ENCODE results near the gene SLC2A13.

DNA sequence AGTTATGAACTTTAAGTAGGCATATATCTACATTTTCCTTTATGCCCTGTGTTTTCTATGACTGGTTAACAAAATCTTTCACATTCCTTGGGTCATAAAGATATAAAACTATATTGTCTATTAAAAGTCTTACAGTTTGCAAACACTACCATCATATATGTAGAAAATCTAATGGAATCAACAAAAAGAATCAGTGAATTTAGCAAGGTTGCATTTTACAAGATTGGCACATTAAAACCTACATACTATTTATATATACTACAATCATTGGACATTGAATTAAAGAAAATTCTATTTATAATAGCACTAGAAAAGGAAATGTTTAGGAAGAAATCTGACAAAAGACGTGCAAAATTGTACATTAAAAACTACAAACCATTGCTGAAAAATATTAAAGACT lies 312.9 kb downstream of the SLC2A13 start:
- TF ChIP-seq CTCF (IDR thresholded peaks at IDR 0.05) (no peak), POLR2A (IDR thresholded peaks at IDR 0.05) (no peak)

Measured in lower leg skin (tissue), 3 donors.